HG03039 (cell line): ENCODE results near the gene KIAA1586.
"Not testable (repeated sequence)": the region's sequence is repeated elsewhere in the genome, so short reads cannot be mapped to it uniquely, and the experiment has no call there.

Experiments used
- ATAC-seq: cut with Tn5 transposase; IDR thresholded peaks from one replicate; pipeline ENCODE4 v1.9.1; 2021; ENCODE audit warnings: mild to moderate bottlenecking, moderate library complexity; ENCODE audit not compliant: unreplicated experiment

KIAA1586 gene

GRCh38 chr6:57044568-57044967 lies 1.9 kb upstream of the KIAA1586 start:
- no peak for ATAC-seq

- peak; percentile 10 for ATAC-seq
These were observed 728 bp downstream of the KIAA1586 start for GRCh38 chr6:57047257-57047585.

GRCh38 chr6:57047859-57048258 lies 1.4 kb downstream of the KIAA1586 start:
- not testable (repeated sequence) for ATAC-seq

GRCh38 chr6:57048577-57048976 lies 2.1 kb downstream of the KIAA1586 start:
- ATAC-seq: no peak

GRCh38 chr6:57063847-57064246 lies 17.4 kb downstream of the KIAA1586 start:
- no peak for ATAC-seq

GRCh38 chr6:57064809-57065208 lies 18.3 kb downstream of the KIAA1586 start:
- no peak for ATAC-seq

GRCh38 chr6:57068061-57068460 lies 21.6 kb downstream of the KIAA1586 start:
- ATAC-seq: no peak

GRCh38 chr6:57069228-57069627 lies 22.7 kb downstream of the KIAA1586 start:
- no peak for ATAC-seq

GRCh38 chr6:57069920-57070331 lies 23.4 kb downstream of the KIAA1586 start:
- no peak for ATAC-seq

GRCh38 chr6:57072108-57072507 lies 25.6 kb downstream of the KIAA1586 start:
- no peak for ATAC-seq

GRCh38 chr6:57074383-57074782 lies 27.9 kb downstream of the KIAA1586 start:
- ATAC-seq: no peak

GRCh38 chr6:57075092-57075491 lies 28.6 kb downstream of the KIAA1586 start:
- no peak for ATAC-seq

GRCh38 chr6:57078531-57079207 lies 32.2 kb downstream of the KIAA1586 start:
- ATAC-seq: no peak

- no peak for ATAC-seq
These were observed 39.0 kb downstream of the KIAA1586 start for GRCh38 chr6:57085471-57085870.

GRCh38 chr6:57086843-57087242 lies 40.4 kb downstream of the KIAA1586 start:
- no peak for ATAC-seq

GRCh38 chr6:57087916-57088315 lies 41.4 kb downstream of the KIAA1586 start:
- ATAC-seq: no peak

GRCh38 chr6:57089265-57089664 lies 42.8 kb downstream of the KIAA1586 start:
- no peak for ATAC-seq

- peak; percentile 93 for ATAC-seq
These were observed 43.4 kb downstream of the KIAA1586 start, which contains the start of gene ZNF451 for GRCh38 chr6:57089687-57090457. Gene ZNF451, plus strand, starts transcription at chr6:57090188. Its CDS starts 66 bp downstream, at chr6:57090254.

GRCh38 chr6:57090458-57091067 lies 44.1 kb downstream of the KIAA1586 start:
- peak; percentile 2 for ATAC-seq

GRCh38 chr6:57091375-57091774 lies 44.9 kb downstream of the KIAA1586 start:
- ATAC-seq: not testable (repeated sequence)

GRCh38 chr6:57094689-57095088 lies 48.2 kb downstream of the KIAA1586 start:
- ATAC-seq: no peak

- no peak for ATAC-seq
These were observed 51.1 kb downstream of the KIAA1586 start for GRCh38 chr6:57097596-57097995.
